ENCODE data around the gene TSPAN3.

The TSPAN3 gene

GRCh38 chr15:77053709-77054108 is 17.2 kb downstream of the TSPAN3 start:
- DNase-seq, result no peak
- ATAC-seq, result no peak

- DNase-seq (no peak), ATAC-seq (no peak)
Observed at GRCh38 chr15:77052556-77052955, 18.4 kb downstream of the TSPAN3 start.

- ATAC-seq, result no peak
- no peak for DNase-seq
Observed at GRCh38 chr15:77048135-77048876, 22.6 kb downstream of the TSPAN3 start.

GRCh38 chr15:77046704-77047412 is 24.1 kb downstream of the TSPAN3 start:
- ATAC-seq, result no peak
- no peak for DNase-seq

- DNase-seq (no peak), ATAC-seq (no peak)
Observed at GRCh38 chr15:77045985-77046384, 24.9 kb downstream of the TSPAN3 start.

GRCh38 chr15:77044228-77045042 is 26.5 kb downstream of the TSPAN3 start:
- ATAC-seq (peak; percentile 25), DNase-seq (no peak)

- DNase-seq, result no peak
- no peak for ATAC-seq
Observed at GRCh38 chr15:77042955-77043920, 27.7 kb downstream of the TSPAN3 start.

GRCh38 chr15:77042245-77042919 is 28.5 kb downstream of the TSPAN3 start:
- no peak for ATAC-seq

GRCh38 chr15:77040673-77041072 is 30.2 kb downstream of the TSPAN3 start:
- no peak for DNase-seq
- no peak for ATAC-seq

More at GRCh38 chr15:77042245-77042919, 28.5 kb downstream of the TSPAN3 start:
- no peak for DNase-seq

GRCh38 chr15:77039848-77040247 is 31.1 kb downstream of the TSPAN3 start:
- DNase-seq, result no peak
- ATAC-seq, result no peak

- ATAC-seq (no peak), DNase-seq (no peak)
Observed at GRCh38 chr15:77039217-77039533, 31.7 kb downstream of the TSPAN3 start.

- ATAC-seq (no peak), DNase-seq (no peak)
Observed at GRCh38 chr15:77038312-77039216, 32.3 kb downstream of the TSPAN3 start.

GRCh38 chr15:77037388-77038209 is 33.3 kb downstream of the TSPAN3 start:
- no peak for DNase-seq
- ATAC-seq, result no peak

- DNase-seq (no peak), ATAC-seq (no peak)
Observed at GRCh38 chr15:77036537-77037387, 34.1 kb downstream of the TSPAN3 start.

- DNase-seq, result no peak
- ATAC-seq, result no peak
Observed at GRCh38 chr15:77035999-77036471, 34.9 kb downstream of the TSPAN3 start.

- DNase-seq (no peak), ATAC-seq (no peak)
Observed at GRCh38 chr15:77035584-77035983, 35.3 kb downstream of the TSPAN3 start.

GRCh38 chr15:77034695-77035489 is 36.0 kb downstream of the TSPAN3 start:
- ATAC-seq (peak; percentile 42), DNase-seq (peak; percentile 73)
